ENCODE results near the gene CD53.
A peak's percentile ranks its signal among the peaks of the same experiment; 100 is the strongest.
"Not testable (repeated sequence)": the region's sequence is repeated elsewhere in the genome, so short reads cannot be mapped to it uniquely, and the experiment has no call there.

The CD53 gene, protein sequence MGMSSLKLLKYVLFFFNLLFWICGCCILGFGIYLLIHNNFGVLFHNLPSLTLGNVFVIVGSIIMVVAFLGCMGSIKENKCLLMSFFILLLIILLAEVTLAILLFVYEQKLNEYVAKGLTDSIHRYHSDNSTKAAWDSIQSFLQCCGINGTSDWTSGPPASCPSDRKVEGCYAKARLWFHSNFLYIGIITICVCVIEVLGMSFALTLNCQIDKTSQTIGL

GRCh38 chr1:110872745-110873720 lies at the start of gene CD53:
Gene CD53, plus strand, starts transcription at chr1:110873148. Its CDS starts 18,261 bp downstream, at chr1:110891409.
- DNase-seq (ENCODE audit: extremely low read depth in 1 of 2, low read depth in 1 of 2): peak in 1 of 2 donors; percentile 18

- DNase-seq (ENCODE audit: extremely low read depth in 1 of 2, low read depth in 1 of 2): no peak
Observed at GRCh38 chr1:110824192-110824591, 48.8 kb upstream of the CD53 start.

DNA sequence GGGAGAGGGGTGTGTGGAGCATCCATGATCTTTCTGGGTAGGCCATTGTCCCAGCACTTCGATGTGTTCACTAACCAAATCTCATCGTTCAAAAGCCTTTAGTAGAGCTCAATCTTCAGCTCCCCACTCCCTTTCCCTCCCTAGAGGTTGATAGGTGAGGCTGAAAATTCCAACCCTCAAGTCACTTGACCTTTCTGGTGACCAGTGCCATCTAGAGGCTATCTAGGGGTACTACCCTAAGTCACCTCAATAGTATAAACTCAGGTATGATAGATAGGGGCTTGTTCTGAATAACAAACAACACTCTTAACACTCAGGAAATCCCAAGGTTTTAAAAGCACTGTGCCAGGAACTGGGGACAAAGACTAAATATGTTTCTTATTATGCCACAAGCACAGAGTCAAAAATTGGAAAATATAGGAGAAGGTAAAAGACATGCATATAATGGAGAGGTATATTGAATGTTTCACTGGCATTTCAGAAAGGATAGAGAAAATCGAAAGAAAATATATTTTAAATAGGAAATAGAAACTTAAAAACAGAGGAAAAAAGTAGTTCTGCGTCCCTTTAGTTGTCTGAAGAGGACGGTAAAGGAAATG lies 42.9 kb upstream of the CD53 start:
- DNase-seq (ENCODE audit: extremely low read depth in 1 of 2, low read depth in 1 of 2): no peak

DNA sequence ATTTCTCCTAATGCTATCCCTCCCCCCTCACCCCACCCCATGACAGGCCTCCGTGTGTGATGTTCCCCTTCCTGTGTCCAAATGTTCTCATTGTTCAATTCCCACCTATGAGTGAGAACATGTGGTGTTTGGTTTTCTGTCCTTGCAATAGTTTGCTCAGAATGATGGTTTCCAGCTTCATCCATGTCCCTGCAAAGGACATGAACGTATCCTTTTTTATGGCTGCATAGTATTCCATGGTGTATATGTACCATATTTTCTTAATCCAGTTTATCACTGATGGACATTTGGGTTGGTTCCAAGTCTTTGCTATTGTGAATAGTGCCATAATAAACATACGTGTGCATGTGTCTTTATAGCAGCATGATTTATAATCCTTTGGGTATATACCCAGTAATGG lies 39.2 kb upstream of the CD53 start:
- DNase-seq (ENCODE audit: extremely low read depth in 1 of 2, low read depth in 1 of 2): not testable (repeated sequence)

GRCh38 chr1:110846861-110847260 lies 26.1 kb upstream of the CD53 start:
- DNase-seq (ENCODE audit: extremely low read depth in 1 of 2, low read depth in 1 of 2): no peak

DNA sequence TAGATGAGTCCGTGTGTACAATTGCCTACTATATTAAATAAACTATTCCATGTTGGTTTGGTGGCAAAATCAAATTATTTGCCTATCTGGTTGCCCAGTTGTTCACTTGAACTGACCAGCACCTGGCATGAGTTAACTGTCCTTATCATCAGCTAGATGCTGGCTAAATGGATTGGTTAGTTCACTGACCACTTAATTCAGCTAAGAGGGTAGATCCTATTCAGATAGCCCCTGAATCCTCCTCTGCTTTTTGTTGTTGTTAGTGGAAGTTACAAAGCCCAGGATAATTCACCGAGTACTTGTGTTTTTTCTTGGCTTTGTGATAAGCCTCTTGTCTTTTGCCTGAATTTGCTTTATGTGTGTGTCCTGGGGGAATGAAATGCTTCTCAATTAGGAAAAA lies 22.8 kb upstream of the CD53 start:
- DNase-seq (ENCODE audit: extremely low read depth in 1 of 2, low read depth in 1 of 2): no peak

DNA sequence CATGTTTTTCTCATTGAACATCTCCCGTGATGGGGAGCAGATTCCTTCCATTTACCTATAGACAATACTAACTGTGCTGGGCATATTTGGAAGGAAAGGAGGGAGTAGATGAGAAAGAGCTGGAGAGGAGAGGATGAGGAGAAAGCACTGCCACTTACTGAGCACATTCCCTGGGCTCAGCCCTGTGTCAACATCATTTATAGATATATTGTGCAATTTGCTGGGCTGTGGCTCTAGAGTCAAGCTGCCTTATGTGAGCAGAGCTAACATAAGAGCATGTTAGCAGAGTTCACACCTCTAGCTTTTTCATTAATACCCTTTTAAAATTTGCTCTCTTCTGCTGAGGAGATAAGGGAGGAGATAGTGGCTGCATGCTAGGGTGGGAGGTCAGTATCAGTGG lies 22.3 kb upstream of the CD53 start:
- no peak for DNase-seq (ENCODE audit: extremely low read depth in 1 of 2, low read depth in 1 of 2)

- no peak for DNase-seq (ENCODE audit: extremely low read depth in 1 of 2, low read depth in 1 of 2)
Observed at GRCh38 chr1:110853135-110853534, 19.8 kb upstream of the CD53 start.

GRCh38 chr1:110856410-110856809 lies 16.5 kb upstream of the CD53 start:
- DNase-seq (ENCODE audit: extremely low read depth in 1 of 2, low read depth in 1 of 2): no peak

DNA sequence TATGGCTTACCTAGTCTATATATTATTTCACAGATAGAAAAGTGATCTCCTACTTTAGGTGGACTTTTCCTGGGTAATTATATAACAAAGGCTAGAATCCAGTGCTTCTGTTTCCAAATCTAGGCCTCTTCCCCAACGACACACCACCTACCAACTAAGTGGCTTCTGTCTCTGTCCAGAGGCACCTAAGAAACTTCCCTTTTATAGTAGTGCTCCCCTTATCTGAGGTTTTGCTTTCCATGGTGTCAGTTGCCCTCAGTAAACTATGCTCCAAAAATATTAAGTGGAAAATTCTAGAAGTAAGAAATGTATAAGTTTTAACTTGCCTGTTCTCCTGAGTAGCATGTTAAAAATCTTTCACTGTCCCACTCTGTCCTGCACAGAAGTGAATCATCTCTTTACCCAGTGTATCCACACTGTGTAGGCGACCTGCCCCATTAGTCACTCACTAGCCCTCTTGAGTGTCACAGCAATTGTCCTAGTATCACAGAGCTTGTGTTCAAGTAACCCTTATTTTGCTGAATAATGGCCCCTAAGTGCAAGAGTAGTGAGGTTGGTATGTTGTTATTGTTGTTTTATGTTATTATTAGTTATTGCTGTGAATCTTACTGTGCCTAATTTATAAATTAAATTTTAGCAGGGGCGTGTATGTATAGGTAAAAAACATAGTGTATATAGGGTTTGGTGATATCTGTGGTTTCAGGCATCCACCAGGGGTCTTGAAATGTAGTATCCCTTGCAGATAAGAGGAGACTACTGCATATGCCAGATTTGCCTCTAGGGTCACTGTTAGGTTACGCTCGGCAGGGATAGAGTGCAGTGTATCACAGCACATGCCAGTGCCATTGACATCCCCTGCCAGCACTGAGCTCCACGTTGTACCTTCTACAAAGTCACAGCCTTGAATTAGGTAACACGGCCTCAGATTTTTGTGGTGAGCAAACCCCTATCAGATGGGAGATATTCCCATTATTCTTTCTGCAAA lies 14.7 kb upstream of the CD53 start:
- DNase-seq (ENCODE audit: extremely low read depth in 1 of 2, low read depth in 1 of 2): no peak

GRCh38 chr1:110859062-110859461 lies 13.9 kb upstream of the CD53 start:
- DNase-seq (ENCODE audit: extremely low read depth in 1 of 2, low read depth in 1 of 2): no peak

DNA sequence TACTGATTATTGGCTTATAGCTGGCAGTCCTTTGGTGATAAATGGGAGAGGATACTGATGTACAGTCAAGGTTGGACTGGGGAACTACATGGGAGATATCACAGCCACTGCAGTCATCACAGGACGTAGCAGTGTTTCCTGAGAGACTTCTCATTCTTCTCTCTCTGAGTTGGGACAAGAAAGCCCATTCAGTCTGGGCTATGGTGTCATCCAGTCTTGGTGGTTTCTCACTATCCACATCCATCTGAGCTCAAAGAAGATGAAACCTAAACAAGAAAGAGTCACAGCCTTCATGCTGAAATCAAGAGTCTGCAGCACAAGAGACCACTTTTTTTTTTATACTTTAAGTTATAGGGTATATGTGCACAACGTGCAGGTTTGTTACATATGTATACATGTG lies 12.8 kb upstream of the CD53 start:
- DNase-seq (ENCODE audit: extremely low read depth in 1 of 2, low read depth in 1 of 2): no peak

DNA sequence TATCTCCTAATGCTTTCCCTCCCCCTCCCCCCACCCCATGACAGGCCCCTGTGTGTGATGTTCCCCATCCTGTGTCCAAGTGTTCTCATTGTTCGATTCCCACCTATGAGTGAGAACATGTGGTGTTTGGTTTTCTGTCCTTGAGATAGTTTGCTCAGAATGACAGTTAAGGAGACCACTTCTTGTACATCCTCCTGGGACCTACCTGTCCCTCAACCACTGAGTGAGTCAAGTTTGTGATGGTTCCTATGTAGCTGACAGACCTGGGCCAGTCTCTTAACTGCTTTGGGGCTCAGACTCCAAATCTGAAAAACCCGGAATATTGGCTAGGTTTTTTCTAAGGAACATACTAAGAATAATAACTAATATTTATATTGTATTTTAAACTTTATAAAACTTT lies 12.3 kb upstream of the CD53 start:
- not testable (repeated sequence) for DNase-seq (ENCODE audit: extremely low read depth in 1 of 2, low read depth in 1 of 2)

DNA sequence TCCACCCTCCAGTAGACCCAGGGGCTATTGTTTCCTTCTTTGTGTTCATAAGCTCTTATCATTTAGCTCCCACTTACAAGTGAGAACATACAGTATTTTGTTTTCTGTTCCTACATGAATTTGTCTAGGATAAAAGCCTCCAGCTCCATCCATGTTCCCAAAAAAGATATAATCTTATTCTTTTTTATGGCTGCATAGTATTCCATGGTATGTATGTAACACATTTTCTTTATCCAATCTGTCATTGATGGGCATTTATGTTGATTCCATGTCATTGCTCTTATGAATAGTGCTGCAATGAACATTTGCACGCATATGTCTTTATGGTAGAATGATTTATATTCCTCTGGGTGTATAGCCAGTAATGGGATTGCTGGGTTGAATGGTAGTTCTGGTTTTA lies 11.0 kb upstream of the CD53 start:
- DNase-seq (ENCODE audit: extremely low read depth in 1 of 2, low read depth in 1 of 2): not testable (repeated sequence)

DNA sequence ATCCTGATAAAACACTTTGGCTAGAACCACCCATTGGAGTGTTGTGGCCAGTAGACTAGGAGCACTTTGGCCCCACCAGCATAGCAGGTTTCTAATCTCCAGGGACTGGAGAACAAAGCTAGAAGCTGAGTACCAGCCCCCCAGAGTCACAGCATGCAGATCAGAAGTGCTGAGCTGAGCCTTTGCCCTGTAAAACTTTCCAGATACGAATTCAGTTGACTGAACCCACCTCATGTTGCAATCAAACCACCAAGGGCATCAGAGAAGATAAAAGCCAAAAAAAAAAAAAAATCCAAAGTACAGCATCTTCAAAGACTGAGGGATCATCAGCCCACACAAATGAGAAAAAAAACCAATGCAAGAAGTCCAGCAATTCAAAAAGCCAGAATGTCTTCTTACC lies 8.7 kb upstream of the CD53 start:
- DNase-seq (ENCODE audit: extremely low read depth in 1 of 2, low read depth in 1 of 2): no peak

- no peak for DNase-seq (ENCODE audit: extremely low read depth in 1 of 2, low read depth in 1 of 2)
Observed at GRCh38 chr1:110870721-110871388, 2.1 kb upstream of the CD53 start.

- DNase-seq (ENCODE audit: extremely low read depth in 1 of 2, low read depth in 1 of 2): no peak
Observed at GRCh38 chr1:110872366-110872744, 593 bp upstream of the CD53 start.

- DNase-seq (ENCODE audit: extremely low read depth in 1 of 2, low read depth in 1 of 2): no peak
Observed at GRCh38 chr1:110873856-110874255, 908 bp downstream of the CD53 start.

DNA sequence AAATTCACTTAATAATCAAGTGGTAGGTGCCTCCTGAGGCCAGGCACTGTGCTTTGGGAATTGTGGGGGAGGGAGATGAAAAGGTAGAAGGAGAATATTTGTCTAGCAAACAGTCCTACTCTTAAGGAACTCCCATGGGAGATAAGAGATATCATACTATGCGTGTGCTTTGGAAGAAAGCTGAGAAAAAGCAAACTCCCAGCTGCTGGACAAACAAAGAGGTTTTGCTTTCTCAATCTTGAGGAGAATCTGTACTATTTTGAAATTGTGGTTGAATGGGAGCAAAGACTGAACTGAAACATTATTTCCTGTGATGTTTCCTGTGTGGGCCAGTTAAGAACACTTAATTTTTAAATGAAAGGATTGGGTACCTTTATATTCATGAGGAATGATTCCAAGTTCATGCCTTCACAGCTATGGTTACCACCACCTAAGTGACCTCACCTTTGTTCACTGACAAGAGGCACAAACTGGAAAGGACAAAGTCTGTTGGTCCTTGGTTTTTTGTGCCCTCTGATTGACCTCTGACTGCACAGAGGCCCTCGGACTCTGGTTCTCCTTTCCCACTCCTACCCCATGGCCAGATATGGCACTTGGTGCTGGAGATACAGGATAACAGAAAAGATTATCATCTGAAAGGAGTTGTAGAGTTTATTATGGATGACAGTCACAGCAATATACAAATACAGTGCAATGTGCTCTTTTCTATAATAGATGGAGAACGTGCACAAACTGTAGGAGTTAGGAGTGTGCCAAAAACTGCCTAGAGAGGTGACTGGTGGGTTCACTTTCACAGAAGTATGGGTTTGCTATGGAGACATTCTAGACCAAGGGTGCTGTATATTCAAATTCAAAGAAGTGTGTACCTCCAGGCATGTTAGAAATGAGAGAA lies 1.6 kb downstream of the CD53 start:
- DNase-seq (ENCODE audit: extremely low read depth in 1 of 2, low read depth in 1 of 2): no peak

Measured in activated CD8-positive, alpha-beta memory T cell treated with anti-CD3 and anti-CD28 coated beads for 1 hour (primary cell).